Measurements from ENCODE around the gene ADAMTS16. TPM values are rescaled to one million over a fixed set of nuclear protein-coding genes. Genes with fewer than 3 reads are reported as not detected.

The ADAMTS16 gene
- polyA plus RNA-seq, 3 donors, result not detected

- peaks cover 19 to 30% (median 20%) of the 10 kb centered on the region in 3 donors for H3K27me3 Mint-ChIP-seq (ENCODE audit: low read depth in 3 of 3)
- H3K9me3 ChIP-seq (replicated peaks in 1 of 2; ENCODE audit: control insufficient read depth in 1 of 2, insufficient read depth in 1 of 2, low read length in 2 of 2), result no peaks in the 10 kb centered on the region
- no peak for TF ChIP-seq CTCF (IDR thresholded peaks at IDR 0.05)
- no peak overlapping the region for H3K4me3 ChIP-seq (replicated peaks in 1 of 3; ENCODE audit: low read depth in 2 of 3, low read length in 3 of 3)
- no peaks in the 10 kb centered on the region for H3K4me1 Mint-ChIP-seq
- no peaks in the 10 kb centered on the region for H3K36me3 ChIP-seq (replicated peaks in 1 of 2; ENCODE audit: control insufficient read depth in 1 of 2, insufficient read depth in 2 of 2, low read length in 2 of 2)
- 11% methylated on average over 38 of the region's 39 CpGs for whole genome bisulfite sequencing (ENCODE audit: insufficient coverage)
- DNase-seq, result no peak
- no peak overlapping the region for H3K27ac Mint-ChIP-seq
- no peak overlapping the region for H3K27ac ChIP-seq (ENCODE audit: low read depth in 1 of 2, low read length in 2 of 2)
- intact Hi-C loops (cut with micrococcal nuclease), result no loop called here
- peaks cover 10 to 22% of the 10 kb centered on the region in 2 donors for H3K27me3 ChIP-seq (ENCODE audit: control insufficient read depth in 2 of 2, insufficient read depth in 2 of 2, low read length in 2 of 2)
- peaks cover 0 to 9% (median 3%) of the 10 kb centered on the region in 7 donors for H3K9me3 Mint-ChIP-seq
- H3K79me2 ChIP-seq (ENCODE audit: insufficient read depth, low read length), result no peaks in the 10 kb centered on the region
- H3K4me2 ChIP-seq (replicated peaks; ENCODE audit: extremely low read depth, low read length, poor library complexity, severe bottlenecking), result no peak overlapping the region
- no peaks in the 10 kb centered on the region for H3K36me3 Mint-ChIP-seq
- peak overlapping the region in 1 of 2 donors; percentile 67 for H3K4me3 Mint-ChIP-seq
- no peak overlapping the region for H3K9ac ChIP-seq (ENCODE audit: insufficient read depth, low read length, poor library complexity, severe bottlenecking)
- no peaks in the 10 kb centered on the region for H3K4me1 ChIP-seq (ENCODE audit: control insufficient read depth in 1 of 2, insufficient read depth in 2 of 2, low read length in 2 of 2)
- H4K20me1 ChIP-seq (ENCODE audit: insufficient read depth, low read length), result no peaks in the 10 kb centered on the region
- no peak overlapping the region for H2AFZ ChIP-seq (ENCODE audit: insufficient read depth, low read depth, low read length, poor library complexity, severe bottlenecking)
Measured at GRCh38 chr5:5139336-5139776, 774 bp upstream of the ADAMTS16 start.

GRCh38 chr5:5140479-5141338 lies 579 bp downstream of the ADAMTS16 start:
- peak overlapping the region in 1 of 2 donors; percentile 83 for H3K4me3 Mint-ChIP-seq
- intact Hi-C loops (cut with micrococcal nuclease), result loop anchor here (5.0 to 10.0 kb wide), 2 partner anchors 277 to 1604 kb away; no protein-coding TSS in a partner anchor

More at GRCh38 chr5:5140479-5141338, 579 bp downstream of the ADAMTS16 start:
- DNase-seq, result no peak
- no peak overlapping the region for H3K4me2 ChIP-seq (replicated peaks; ENCODE audit: extremely low read depth, low read length, poor library complexity, severe bottlenecking)
- H3K27me3 ChIP-seq (ENCODE audit: control insufficient read depth in 2 of 2, insufficient read depth in 2 of 2, low read length in 2 of 2), result peaks cover 10 to 22% of the 10 kb centered on the region in 2 donors
- H4K20me1 ChIP-seq (ENCODE audit: insufficient read depth, low read length), result no peaks in the 10 kb centered on the region
- no peak overlapping the region for H3K4me3 ChIP-seq (replicated peaks in 1 of 3; ENCODE audit: low read depth in 2 of 3, low read length in 3 of 3)
- no peaks in the 10 kb centered on the region for H3K4me1 ChIP-seq (ENCODE audit: control insufficient read depth in 1 of 2, insufficient read depth in 2 of 2, low read length in 2 of 2)
- H3K79me2 ChIP-seq (ENCODE audit: insufficient read depth, low read length), result no peaks in the 10 kb centered on the region
- no peak for TF ChIP-seq CTCF (IDR thresholded peaks at IDR 0.05)
- Mint-ChIP-seq H3K36me3 (no peaks in the 10 kb centered on the region), H3K4me1 (no peaks in the 10 kb centered on the region), H3K27me3 (ENCODE audit: low read depth in 3 of 3) (peaks cover 19 to 30% (median 20%) of the 10 kb centered on the region in 3 donors), H3K9me3 (peaks cover 0 to 9% (median 3%) of the 10 kb centered on the region in 7 donors), H3K27ac (no peak overlapping the region)
- H3K27ac ChIP-seq (ENCODE audit: low read depth in 1 of 2, low read length in 2 of 2), result no peak overlapping the region
- no peaks in the 10 kb centered on the region for H3K9me3 ChIP-seq (replicated peaks in 1 of 2; ENCODE audit: control insufficient read depth in 1 of 2, insufficient read depth in 1 of 2, low read length in 2 of 2)
- H3K36me3 ChIP-seq (replicated peaks in 1 of 2; ENCODE audit: control insufficient read depth in 1 of 2, insufficient read depth in 2 of 2, low read length in 2 of 2), result no peaks in the 10 kb centered on the region
- under 1% methylated on average over 45 of the region's 57 CpGs for WGBS (ENCODE audit: insufficient coverage)
- H3K9ac ChIP-seq (ENCODE audit: insufficient read depth, low read length, poor library complexity, severe bottlenecking), result no peak overlapping the region
- no peak overlapping the region for H2AFZ ChIP-seq (ENCODE audit: insufficient read depth, low read depth, low read length, poor library complexity, severe bottlenecking)
